ENCODE data around the gene COX6A2. TPM values are rescaled to one million over a fixed set of nuclear protein-coding genes. Genes with fewer than 3 reads are reported as not detected.

The COX6A2 gene
- total RNA-seq, 1 donor from 2014 or later: not detected

DNA sequence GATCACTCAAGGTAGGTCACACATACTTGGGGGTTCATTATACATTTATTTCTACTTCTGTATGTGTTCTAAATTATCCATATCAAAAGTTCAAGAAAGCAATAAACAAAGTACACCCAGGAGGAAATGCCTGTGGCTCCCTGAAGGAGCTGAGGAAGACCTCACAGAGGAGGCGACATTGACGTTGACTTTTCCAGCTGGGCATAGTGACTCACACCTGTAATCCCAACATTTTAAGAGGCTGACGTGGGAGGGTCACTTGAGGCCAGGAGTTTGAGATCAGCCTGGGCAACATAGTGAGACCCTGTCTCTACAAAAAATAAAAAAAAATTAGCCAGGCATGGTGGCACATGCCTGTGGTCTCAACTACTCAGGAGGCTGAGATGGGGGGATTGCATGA is 18.7 kb downstream of the COX6A2 start:
- no peak for DNase-seq

- no peak for DNase-seq
Measured at GRCh38 chr16:31407406-31407805, 20.8 kb downstream of the COX6A2 start.

GRCh38 chr16:31404353-31405064 is 23.7 kb downstream of the COX6A2 start:
- DNase-seq: no peak

GRCh38 chr16:31403590-31404352 is 24.4 kb downstream of the COX6A2 start:
- no peak for DNase-seq

DNA sequence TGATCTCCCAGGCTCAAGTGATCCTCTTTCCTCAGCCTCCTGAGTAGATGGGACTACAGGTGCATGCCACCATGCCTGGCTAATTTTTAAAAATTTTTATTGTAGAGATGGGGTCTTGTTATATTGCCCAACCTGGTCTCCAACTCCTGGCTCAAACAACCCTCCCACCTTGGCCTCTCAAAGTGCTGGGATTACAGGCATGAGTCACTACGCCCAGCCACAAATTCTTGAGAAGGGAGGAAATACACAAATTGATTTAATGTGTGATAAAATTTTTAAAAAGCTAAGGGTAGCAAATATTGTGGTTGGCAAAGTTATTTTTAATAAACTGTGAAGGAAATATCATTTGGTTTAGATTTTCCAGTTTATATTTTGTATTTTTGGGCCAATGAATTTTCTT is 25.5 kb downstream of the COX6A2 start:
- no peak for DNase-seq

GRCh38 chr16:31401436-31401835 is 26.7 kb downstream of the COX6A2 start:
- no peak for DNase-seq

- no peak for DNase-seq
Measured at GRCh38 chr16:31400191-31400590, 28.0 kb downstream of the COX6A2 start.

- DNase-seq: no peak
Measured at GRCh38 chr16:31397701-31398100, 30.5 kb downstream of the COX6A2 start.

- no peak for DNase-seq
Measured at GRCh38 chr16:31397096-31397660, 31.0 kb downstream of the COX6A2 start.

GRCh38 chr16:31395647-31396046 is 32.5 kb downstream of the COX6A2 start:
- no peak for DNase-seq

DNA sequence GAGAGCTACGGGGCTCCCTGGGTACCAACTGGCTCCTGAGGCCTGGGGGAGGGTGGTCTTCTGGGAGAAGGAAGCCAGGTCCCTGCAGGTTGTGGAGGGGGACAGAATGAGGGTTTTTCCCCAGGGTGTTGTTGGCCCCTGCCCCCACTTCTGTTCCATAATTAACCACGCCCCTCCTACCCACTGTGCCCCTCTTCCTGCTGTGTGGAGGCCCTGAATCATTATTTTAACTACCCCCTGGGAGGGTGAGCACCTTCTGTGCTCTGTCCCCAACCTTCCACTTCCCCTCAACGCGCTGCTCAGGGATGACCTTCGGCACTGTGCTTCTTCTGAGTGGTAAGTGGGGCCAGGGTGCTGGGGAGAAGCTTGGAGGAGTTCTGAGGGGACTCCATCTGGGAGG is 35.1 kb downstream of the COX6A2 start, which contains the start of gene ITGAD:
Gene ITGAD, plus strand, starts transcription at position 280 of the 400 bp plus-strand sequence. Its CDS starts 26 bp downstream, at position 306.
- DNase-seq: no peak

DNA sequence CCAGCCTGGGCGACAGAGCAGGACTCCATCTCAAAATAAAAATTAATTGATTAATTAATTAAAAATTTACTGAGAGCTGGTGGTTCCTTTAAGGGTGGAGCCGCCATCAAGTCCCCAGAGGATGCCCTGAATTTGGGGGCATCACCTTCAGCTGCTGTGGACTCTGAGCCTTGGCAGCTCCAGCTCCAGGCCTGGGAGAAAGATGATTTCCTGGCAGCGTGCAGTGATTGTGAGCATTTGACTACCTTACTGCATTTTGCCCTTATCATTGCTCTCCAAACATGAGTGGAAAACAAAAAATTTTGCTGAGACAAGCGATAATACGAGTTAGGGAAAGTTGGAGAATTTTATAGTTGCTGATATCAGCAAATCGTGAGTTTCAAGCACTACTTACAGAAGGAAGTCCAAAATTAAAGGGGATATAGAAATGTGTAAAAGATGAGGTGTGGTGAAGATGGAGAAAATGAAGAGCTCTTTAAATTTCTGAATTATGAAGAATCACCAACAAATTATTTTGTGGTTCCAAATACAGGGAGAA is 37.6 kb downstream of the COX6A2 start:
- DNase-seq: no peak

DNA sequence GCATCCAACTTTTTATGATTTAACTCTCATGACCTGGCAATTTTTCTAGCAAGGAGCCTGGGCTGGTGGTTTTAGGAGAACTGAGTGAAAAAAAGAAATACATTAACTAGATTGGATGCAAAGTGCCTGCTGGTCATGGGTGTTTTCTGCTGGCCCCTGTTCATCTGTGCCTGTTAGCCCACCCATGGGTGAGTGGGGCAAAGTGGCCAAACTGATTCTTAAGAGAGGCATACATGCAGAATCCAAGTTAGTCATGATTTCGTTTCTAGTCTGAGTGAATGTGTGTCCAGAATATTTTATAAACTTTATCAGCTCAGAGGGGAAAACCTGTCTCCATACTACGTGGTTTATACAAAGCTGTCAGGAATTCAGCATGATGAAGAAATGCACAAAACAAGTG is 39.6 kb downstream of the COX6A2 start:
- no peak for DNase-seq

GRCh38 chr16:31386157-31386984 is 41.8 kb downstream of the COX6A2 start:
- DNase-seq: peak; percentile 8

DNA sequence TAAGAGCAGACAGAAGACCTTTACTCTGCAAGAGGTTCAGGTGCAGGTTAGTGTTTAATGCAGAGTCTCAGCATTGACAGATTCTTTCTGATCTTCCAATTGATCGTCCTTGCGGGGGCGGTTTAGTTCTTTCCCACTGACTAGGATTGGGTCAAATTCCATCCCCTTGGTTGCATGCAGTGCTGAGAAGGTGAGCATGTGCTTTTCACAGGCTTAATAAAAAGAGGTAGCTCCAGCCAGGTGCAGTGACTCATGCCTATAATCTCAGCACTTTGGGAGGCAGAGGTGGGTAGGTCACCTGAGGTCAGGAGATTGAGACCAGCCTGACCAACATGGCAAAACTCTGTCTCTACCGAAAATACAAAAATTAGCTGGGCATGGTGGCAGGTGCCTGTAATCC is 42.5 kb downstream of the COX6A2 start:
- DNase-seq: no peak

DNA sequence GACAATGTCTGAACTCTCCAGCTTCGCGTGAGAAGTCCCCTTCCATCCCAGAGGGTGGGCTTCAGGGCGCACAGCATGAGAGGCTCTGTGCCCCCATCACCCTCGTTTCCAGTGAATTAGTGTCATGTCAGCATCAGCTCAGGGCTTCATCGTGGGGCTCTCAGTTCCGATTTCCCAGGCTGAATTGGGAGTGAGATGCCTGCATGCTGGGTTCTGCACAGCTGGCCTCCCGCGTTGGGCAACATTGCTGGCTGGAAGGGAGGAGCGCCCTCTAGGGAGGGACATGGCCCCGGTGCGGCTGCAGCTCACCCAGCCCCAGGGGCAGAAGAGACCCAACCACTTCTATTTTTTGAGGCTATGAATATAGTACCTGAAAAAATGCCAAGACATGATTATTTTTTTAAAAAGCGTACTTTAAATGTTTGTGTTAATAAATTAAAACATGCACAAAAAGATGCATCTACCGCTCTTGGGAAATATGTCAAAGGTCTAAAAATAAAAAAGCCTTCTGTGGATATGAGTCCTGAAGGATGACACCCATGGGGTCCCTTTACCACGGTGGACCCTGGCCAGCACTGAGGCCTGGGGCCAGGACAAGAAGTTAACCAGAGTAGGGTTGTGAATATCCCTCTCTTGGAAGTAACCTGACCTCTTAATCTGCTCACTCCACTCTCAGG is 45.5 kb downstream of the COX6A2 start:
- peak; percentile 2 for DNase-seq

GRCh38 chr16:31380201-31380600 is 48.0 kb downstream of the COX6A2 start:
- DNase-seq: no peak
